Measurements from ENCODE around the gene METTL8.

METTL8 gene

DNA sequence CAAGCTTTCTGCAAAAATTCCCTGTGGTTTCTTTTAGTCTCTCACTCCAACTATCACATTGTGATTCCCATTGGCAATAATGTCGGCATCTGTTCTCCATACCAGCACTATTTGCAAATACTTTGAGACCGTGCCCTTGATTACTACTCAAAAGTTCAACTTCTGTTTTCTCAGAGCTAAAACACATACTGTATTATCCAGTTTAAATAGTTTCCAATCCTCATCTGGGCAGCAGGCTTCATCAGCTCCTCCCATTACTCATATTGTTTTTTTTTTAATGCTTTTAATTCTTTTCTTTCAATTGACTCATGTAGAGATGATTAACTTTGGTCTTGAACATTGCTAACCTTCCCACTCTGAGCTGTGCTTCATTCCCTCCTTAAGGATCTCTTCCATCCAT lies 135.8 kb downstream of the METTL8 start:
- Histone ChIP-seq H3K4me3 (ENCODE audit: low read depth in 1 of 2, low read length in 2 of 2) (no peak overlapping the region), H2AFZ (ENCODE audit: low read depth, low read length) (no peak overlapping the region), H3K36me3 (ENCODE audit: insufficient read depth, low read length) (no peaks in the 10 kb centered on the region), H3K79me2 (ENCODE audit: insufficient read depth, low read length) (no peaks in the 10 kb centered on the region), H3K9ac (ENCODE audit: low read depth, low read length) (no peak overlapping the region), H3K9me3 (ENCODE audit: insufficient read depth, low read length, severe bottlenecking) (no peaks in the 10 kb centered on the region), H4K20me1 (ENCODE audit: insufficient read depth, low read length) (no peaks in the 10 kb centered on the region), H3K27me3 (ENCODE audit: insufficient read depth, low read length, poor library complexity) (no peaks in the 10 kb centered on the region), H3K27ac (ENCODE audit: low read length) (no peak overlapping the region), H3K4me1 (ENCODE audit: insufficient read depth, low read length) (no peaks in the 10 kb centered on the region), H3K4me2 (ENCODE audit: insufficient read depth, low read length) (no peak overlapping the region)
- ATAC-seq (ENCODE audit: insufficient read depth, low read depth) (no peak), DNase-seq (no peak)
- no peak for TF ChIP-seq EZH2 (IDR thresholded peaks at IDR 0.05; ENCODE audit: borderline replicate concordance, low read depth, low read length, severe bottlenecking)
- TF ChIP-seq, protein P1, sequence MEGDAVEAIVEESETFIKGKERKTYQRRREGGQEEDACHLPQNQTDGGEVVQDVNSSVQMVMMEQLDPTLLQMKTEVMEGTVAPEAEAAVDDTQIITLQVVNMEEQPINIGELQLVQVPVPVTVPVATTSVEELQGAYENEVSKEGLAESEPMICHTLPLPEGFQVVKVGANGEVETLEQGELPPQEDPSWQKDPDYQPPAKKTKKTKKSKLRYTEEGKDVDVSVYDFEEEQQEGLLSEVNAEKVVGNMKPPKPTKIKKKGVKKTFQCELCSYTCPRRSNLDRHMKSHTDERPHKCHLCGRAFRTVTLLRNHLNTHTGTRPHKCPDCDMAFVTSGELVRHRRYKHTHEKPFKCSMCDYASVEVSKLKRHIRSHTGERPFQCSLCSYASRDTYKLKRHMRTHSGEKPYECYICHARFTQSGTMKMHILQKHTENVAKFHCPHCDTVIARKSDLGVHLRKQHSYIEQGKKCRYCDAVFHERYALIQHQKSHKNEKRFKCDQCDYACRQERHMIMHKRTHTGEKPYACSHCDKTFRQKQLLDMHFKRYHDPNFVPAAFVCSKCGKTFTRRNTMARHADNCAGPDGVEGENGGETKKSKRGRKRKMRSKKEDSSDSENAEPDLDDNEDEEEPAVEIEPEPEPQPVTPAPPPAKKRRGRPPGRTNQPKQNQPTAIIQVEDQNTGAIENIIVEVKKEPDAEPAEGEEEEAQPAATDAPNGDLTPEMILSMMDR (IDR thresholded peaks at IDR 0.05; ENCODE audit: borderline replicate concordance, extremely low read depth, low read length, poor library complexity, severe bottlenecking) = no peak

GRCh38 chr2:171294608-171295007 lies 139.2 kb downstream of the METTL8 start:
- TF ChIP-seq, protein P1 (IDR thresholded peaks at IDR 0.05; ENCODE audit: borderline replicate concordance, extremely low read depth, low read length, poor library complexity, severe bottlenecking) = no peak
- no peak for TF ChIP-seq EZH2 (IDR thresholded peaks at IDR 0.05; ENCODE audit: borderline replicate concordance, low read depth, low read length, severe bottlenecking)
- Histone ChIP-seq H3K36me3 (ENCODE audit: insufficient read depth, low read length) (no peaks in the 10 kb centered on the region), H4K20me1 (ENCODE audit: insufficient read depth, low read length) (no peaks in the 10 kb centered on the region), H3K79me2 (ENCODE audit: insufficient read depth, low read length) (no peaks in the 10 kb centered on the region), H3K27me3 (ENCODE audit: insufficient read depth, low read length, poor library complexity) (no peaks in the 10 kb centered on the region), H3K27ac (ENCODE audit: low read length) (no peak overlapping the region), H3K4me3 (ENCODE audit: low read depth in 1 of 2, low read length in 2 of 2) (no peak overlapping the region), H3K4me2 (ENCODE audit: insufficient read depth, low read length) (no peak overlapping the region), H3K9ac (ENCODE audit: low read depth, low read length) (no peak overlapping the region), H2AFZ (ENCODE audit: low read depth, low read length) (no peak overlapping the region), H3K4me1 (ENCODE audit: insufficient read depth, low read length) (no peaks in the 10 kb centered on the region), H3K9me3 (ENCODE audit: insufficient read depth, low read length, severe bottlenecking) (no peaks in the 10 kb centered on the region)
- DNase-seq = no peak
- ATAC-seq (ENCODE audit: insufficient read depth, low read depth) = no peak

DNA sequence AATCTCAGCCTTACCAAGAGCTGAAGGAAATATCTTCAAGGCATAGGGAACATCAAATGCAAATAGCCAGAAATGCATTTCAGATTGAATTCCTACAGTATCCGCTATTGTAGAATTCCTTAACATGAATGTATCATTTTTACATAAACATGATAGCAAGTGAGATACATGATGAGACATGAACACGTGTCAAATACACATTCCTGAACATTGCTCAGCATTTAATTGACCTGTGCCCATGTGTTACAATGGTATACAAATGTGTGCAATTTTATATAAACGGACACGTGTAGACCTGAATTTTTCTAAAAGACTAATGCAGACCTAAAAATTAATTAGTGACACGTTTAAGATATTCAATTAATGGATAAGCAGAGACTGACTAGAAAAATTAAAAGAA lies 140.1 kb downstream of the METTL8 start:
- DNase-seq (no peak), ATAC-seq (ENCODE audit: insufficient read depth, low read depth) (no peak)
- no peaks in the 10 kb centered on the region for H3K36me3 ChIP-seq (ENCODE audit: insufficient read depth, low read length)
- no peaks in the 10 kb centered on the region for H3K27me3 ChIP-seq (ENCODE audit: insufficient read depth, low read length, poor library complexity)
- H2AFZ ChIP-seq (ENCODE audit: low read depth, low read length) = no peak overlapping the region
- H3K4me2 ChIP-seq (ENCODE audit: insufficient read depth, low read length) = no peak overlapping the region
- no peak overlapping the region for H3K4me3 ChIP-seq (ENCODE audit: low read depth in 1 of 2, low read length in 2 of 2)
- H4K20me1 ChIP-seq (ENCODE audit: insufficient read depth, low read length) = no peaks in the 10 kb centered on the region
- H3K9ac ChIP-seq (ENCODE audit: low read depth, low read length) = no peak overlapping the region
- H3K79me2 ChIP-seq (ENCODE audit: insufficient read depth, low read length) = no peaks in the 10 kb centered on the region
- H3K4me1 ChIP-seq (ENCODE audit: insufficient read depth, low read length) = no peaks in the 10 kb centered on the region
- TF ChIP-seq, protein P1 (IDR thresholded peaks at IDR 0.05; ENCODE audit: borderline replicate concordance, extremely low read depth, low read length, poor library complexity, severe bottlenecking) = no peak
- TF ChIP-seq EZH2 (IDR thresholded peaks at IDR 0.05; ENCODE audit: borderline replicate concordance, low read depth, low read length, severe bottlenecking) = no peak
- H3K9me3 ChIP-seq (ENCODE audit: insufficient read depth, low read length, severe bottlenecking) = no peaks in the 10 kb centered on the region
- H3K27ac ChIP-seq (ENCODE audit: low read length) = no peak overlapping the region

DNA sequence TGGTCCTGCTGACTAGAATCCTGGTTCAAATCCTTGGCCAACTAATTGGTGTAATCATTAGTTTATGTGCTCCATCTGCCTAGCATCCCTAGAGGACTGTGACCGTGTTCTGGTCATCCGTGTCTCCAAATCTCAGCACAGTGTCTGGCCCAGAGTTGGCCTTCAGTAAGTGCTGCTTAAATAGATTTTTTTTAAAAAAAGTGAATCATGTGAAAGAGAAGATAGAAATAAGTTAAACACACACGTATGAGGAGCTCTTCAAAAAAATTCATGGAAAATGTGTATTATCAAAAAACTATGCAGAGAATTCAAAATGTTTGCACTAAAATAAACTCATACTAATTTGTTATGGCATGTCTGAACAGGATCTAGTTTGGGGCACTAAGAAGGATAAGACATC lies 143.8 kb downstream of the METTL8 start:
- H2AFZ ChIP-seq (ENCODE audit: low read depth, low read length) = no peak overlapping the region
- H3K27ac ChIP-seq (ENCODE audit: low read length) = no peak overlapping the region
- H4K20me1 ChIP-seq (ENCODE audit: insufficient read depth, low read length) = no peaks in the 10 kb centered on the region
- H3K36me3 ChIP-seq (ENCODE audit: insufficient read depth, low read length) = no peaks in the 10 kb centered on the region
- ATAC-seq (ENCODE audit: insufficient read depth, low read depth) (no peak), DNase-seq (no peak)
- no peak overlapping the region for H3K9ac ChIP-seq (ENCODE audit: low read depth, low read length)
- H3K4me3 ChIP-seq (ENCODE audit: low read depth in 1 of 2, low read length in 2 of 2) = no peak overlapping the region
- no peak overlapping the region for H3K4me2 ChIP-seq (ENCODE audit: insufficient read depth, low read length)
- H3K27me3 ChIP-seq (ENCODE audit: insufficient read depth, low read length, poor library complexity) = no peaks in the 10 kb centered on the region
- H3K79me2 ChIP-seq (ENCODE audit: insufficient read depth, low read length) = no peaks in the 10 kb centered on the region
- no peak for TF ChIP-seq EZH2 (IDR thresholded peaks at IDR 0.05; ENCODE audit: borderline replicate concordance, low read depth, low read length, severe bottlenecking)
- TF ChIP-seq, protein P1 (IDR thresholded peaks at IDR 0.05; ENCODE audit: borderline replicate concordance, extremely low read depth, low read length, poor library complexity, severe bottlenecking) = no peak
- no peaks in the 10 kb centered on the region for H3K4me1 ChIP-seq (ENCODE audit: insufficient read depth, low read length)
- H3K9me3 ChIP-seq (ENCODE audit: insufficient read depth, low read length, severe bottlenecking) = no peaks in the 10 kb centered on the region

Measured in DND-41 (cell line).